ENCODE measurements around the gene OLA1. TPM values are rescaled to one million over a fixed set of nuclear protein-coding genes. Genes with fewer than 3 reads are reported as not detected.

The OLA1 gene
- total and polyA plus RNA-seq, 9 of the 15 experiments (the other 6 are each of a cell fraction or from before 2014, with no cell fraction given) = 208 to 353 (median 225) TPM

DNA sequence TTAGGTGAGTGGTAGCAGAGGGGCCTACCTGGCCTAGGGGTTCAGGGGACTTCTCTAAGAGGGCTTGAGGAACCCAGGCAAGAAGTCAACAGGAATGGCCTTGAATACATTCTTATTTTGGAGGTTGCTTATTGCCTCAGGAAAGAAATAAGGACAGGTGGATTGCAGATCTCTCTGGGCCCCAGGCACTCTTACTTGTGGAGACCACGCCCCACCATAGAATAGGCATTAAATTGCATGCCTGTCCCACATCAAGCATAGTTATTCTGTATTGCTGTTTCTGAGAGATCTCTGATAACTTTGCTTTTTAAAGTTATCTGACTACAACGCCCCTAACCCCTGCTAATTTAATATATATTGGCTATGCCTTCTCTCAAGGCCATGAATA, 215.2 kb downstream of the OLA1 start:
- Histone ChIP-seq H3K27ac (ENCODE audit: extremely low read depth, low read depth, low read length) (no peak overlapping the region), H3K36me3 (ENCODE audit: control insufficient read depth, insufficient read depth, low read length) (no peaks in the 10 kb centered on the region), H3K9me1 (ENCODE audit: control insufficient read depth, insufficient read depth, low read length) (no peaks in the 10 kb centered on the region), H3K79me2 (ENCODE audit: control insufficient read depth, insufficient read depth, low read length) (no peaks in the 10 kb centered on the region), H3K9ac (ENCODE audit: insufficient read depth in 1 of 2, low read depth in 2 of 2, low read length in 2 of 2) (no peak overlapping the region), H3K4me3 (no peak overlapping the region), H3K9me3 (replicated peaks; ENCODE audit: control insufficient read depth, insufficient read depth, low read depth, low read length) (no peaks in the 10 kb centered on the region), H3K4me2 (ENCODE audit: insufficient read depth, low read length) (no peak overlapping the region), H2AFZ (ENCODE audit: low read depth, low read length) (no peak overlapping the region), H3K27me3 (ENCODE audit: control insufficient read depth in 2 of 2, insufficient read depth in 2 of 2, low read length in 2 of 2) (peaks cover 0 to 11% of the 10 kb centered on the region in 2 experiments; a peak in 2 of 5 replicates), H4K20me1 (replicated peaks; ENCODE audit: control insufficient read depth, insufficient read depth, low read length) (peaks cover 5% of the 10 kb centered on the region; the same call in 1 of the 2 replicates), H3K4me1 (replicated peaks in 1 of 2; ENCODE audit: control insufficient read depth in 2 of 2, insufficient read depth in 2 of 2, low read length in 2 of 2) (peaks cover 0 to 10% of the 10 kb centered on the region in 2 experiments; a peak in 2 of 5 replicates)
- no TSS peak for BruUV-seq (replicated peaks)
- no peak for DNase-seq (ENCODE audit: extremely low read depth in 1 of 4, low spot score in 3 of 4)
- in situ Hi-C loops (cut with MboI) = no loop called here
- intact Hi-C loops (cut with micrococcal nuclease) = no loop called here
- TF ChIP-seq PHF8 (IDR thresholded peaks at IDR 0.05; ENCODE audit: borderline replicate concordance, low read length) (no peak), NFATC3 (IDR thresholded peaks at IDR 0.05) (no peak), CBFB (CRISPR knock-in tag; IDR thresholded peaks at IDR 0.05) (no peak), GABPB1 (CRISPR knock-in tag; IDR thresholded peaks at IDR 0.05) (no peak), HNRNPLL (IDR thresholded peaks at IDR 0.05; ENCODE audit: low read depth, low read length, poor library complexity, severe bottlenecking) (no peak), TCF3 (CRISPR knock-in tag; IDR thresholded peaks at IDR 0.05) (no peak), TAF1 (IDR thresholded peaks at IDR 0.05; ENCODE audit: control insufficient read depth, extremely low read depth, insufficient read depth, low read length, severe bottlenecking) (no peak), ZNF436 (CRISPR knock-in tag; IDR thresholded peaks at IDR 0.05) (no peak), FOXP1 (CRISPR knock-in tag; IDR thresholded peaks at IDR 0.05) (no peak), MEF2D (tag; conservative IDR thresholded peaks at IDR 0.05; ENCODE audit: low read depth) (no peak)
- TF ChIP-seq, protein P1, sequence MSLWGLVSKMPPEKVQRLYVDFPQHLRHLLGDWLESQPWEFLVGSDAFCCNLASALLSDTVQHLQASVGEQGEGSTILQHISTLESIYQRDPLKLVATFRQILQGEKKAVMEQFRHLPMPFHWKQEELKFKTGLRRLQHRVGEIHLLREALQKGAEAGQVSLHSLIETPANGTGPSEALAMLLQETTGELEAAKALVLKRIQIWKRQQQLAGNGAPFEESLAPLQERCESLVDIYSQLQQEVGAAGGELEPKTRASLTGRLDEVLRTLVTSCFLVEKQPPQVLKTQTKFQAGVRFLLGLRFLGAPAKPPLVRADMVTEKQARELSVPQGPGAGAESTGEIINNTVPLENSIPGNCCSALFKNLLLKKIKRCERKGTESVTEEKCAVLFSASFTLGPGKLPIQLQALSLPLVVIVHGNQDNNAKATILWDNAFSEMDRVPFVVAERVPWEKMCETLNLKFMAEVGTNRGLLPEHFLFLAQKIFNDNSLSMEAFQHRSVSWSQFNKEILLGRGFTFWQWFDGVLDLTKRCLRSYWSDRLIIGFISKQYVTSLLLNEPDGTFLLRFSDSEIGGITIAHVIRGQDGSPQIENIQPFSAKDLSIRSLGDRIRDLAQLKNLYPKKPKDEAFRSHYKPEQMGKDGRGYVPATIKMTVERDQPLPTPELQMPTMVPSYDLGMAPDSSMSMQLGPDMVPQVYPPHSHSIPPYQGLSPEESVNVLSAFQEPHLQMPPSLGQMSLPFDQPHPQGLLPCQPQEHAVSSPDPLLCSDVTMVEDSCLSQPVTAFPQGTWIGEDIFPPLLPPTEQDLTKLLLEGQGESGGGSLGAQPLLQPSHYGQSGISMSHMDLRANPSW (CRISPR knock-in tag; IDR thresholded peaks at IDR 0.05) = no peak
- TF ChIP-seq, protein P2, sequence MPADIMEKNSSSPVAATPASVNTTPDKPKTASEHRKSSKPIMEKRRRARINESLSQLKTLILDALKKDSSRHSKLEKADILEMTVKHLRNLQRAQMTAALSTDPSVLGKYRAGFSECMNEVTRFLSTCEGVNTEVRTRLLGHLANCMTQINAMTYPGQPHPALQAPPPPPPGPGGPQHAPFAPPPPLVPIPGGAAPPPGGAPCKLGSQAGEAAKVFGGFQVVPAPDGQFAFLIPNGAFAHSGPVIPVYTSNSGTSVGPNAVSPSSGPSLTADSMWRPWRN (IDR thresholded peaks at IDR 0.05; ENCODE audit: low read depth) = no peak
- 40% methylated on average over 2 of the region's 2 CpGs for WGBS (ENCODE audit: insufficient coverage, low coverage, missing lambda C conversion rate)
- ChIA-PET CTCF (ENCODE audit: low intra/inter-chr PET ratio) (no interaction called here), POLR2A (no interaction called here)
- FAIRE-seq = no peak
- ATAC-seq = no peak

Measured in K562 (cell line).